ENCODE results near the gene KIF26B. TPM values are rescaled to one million over a fixed set of nuclear protein-coding genes. Genes with fewer than 3 reads are reported as not detected.

The KIF26B gene
- total and polyA plus RNA-seq, 2 of the 4 experiments (the other 2 are of a cell fraction) = 0.53 to 0.54 TPM

- CTCF ChIA-PET = interaction anchor here (0.5 kb wide), 1 partner anchor 1779 kb away, joined by 3 read pairs; no protein-coding TSS in a partner anchor
- no peak overlapping the region; the same call in 1 of the 2 replicates for H3K4me2 ChIP-seq (ENCODE audit: low read depth, low read length)
These were observed 25.2 kb upstream of the KIF26B start for GRCh38 chr1:245129319-245130240.

More at GRCh38 chr1:245129319-245130240, 25.2 kb upstream of the KIF26B start:
- in situ Hi-C loops (cut with MboI; ENCODE audit: low sequenced_read_pairs) (no loop called here), intact Hi-C loops (cut with micrococcal nuclease) (no loop called here), dilution Hi-C loops (cut with HindIII; ENCODE audit: low sequenced_read_pairs, unreplicated experiment) (no loop called here)
- Histone ChIP-seq H2AK5ac (ENCODE audit: low read depth, low read length) (no peak overlapping the region), H3K27ac (ENCODE audit: insufficient read depth, low read length) (no peak overlapping the region), H3K9me1 (ENCODE audit: insufficient read depth, low read length) (no peaks in the 10 kb centered on the region; the same call in 1 of the 2 replicates), H3K18ac (ENCODE audit: low read depth, low read length) (no peak overlapping the region), H3K9ac (ENCODE audit: low read depth, low read length) (no peak overlapping the region), H2AFZ (replicated peaks; ENCODE audit: low read length, poor library complexity) (peak overlapping the region; percentile 43), H2BK120ac (ENCODE audit: low read depth, low read length) (no peak overlapping the region), H3K14ac (replicated peaks; ENCODE audit: low read depth, low read length) (0 out of 2 replicates have a peak overlapping the region, but pooled peaks have one; percentile 51), H4K20me1 (ENCODE audit: insufficient read depth, low read length) (no peaks in the 10 kb centered on the region), H2BK20ac (ENCODE audit: low read depth, low read length) (no peak overlapping the region), H3K79me1 (ENCODE audit: low read depth in 1 of 2, low read length in 2 of 2) (no peaks in the 10 kb centered on the region), H3K36me3 (ENCODE audit: control insufficient read depth, insufficient read depth, low read length) (no peaks in the 10 kb centered on the region), H4K8ac (ENCODE audit: low read depth in 2 of 2, low read length in 2 of 2) (no peak overlapping the region), H2BK5ac (ENCODE audit: low read depth, low read length, poor library complexity, severe bottlenecking) (no peak overlapping the region), H3K27me3 (ENCODE audit: control insufficient read depth, insufficient read depth, low read length) (peaks cover 5% of the 10 kb centered on the region; the same call in 1 of the 2 replicates), H3K23ac (ENCODE audit: low read depth, low read length) (no peak overlapping the region; the same call in 1 of the 2 replicates), H4K5ac (ENCODE audit: low read depth, low read length) (no peak overlapping the region), H4K91ac (ENCODE audit: insufficient read depth, low read depth, low read length) (no peak overlapping the region), H3K56ac (ENCODE audit: extremely low read depth, insufficient read depth, low read length) (no peak overlapping the region), H3K4me3 (ENCODE audit: insufficient read depth, low read depth, low read length) (no peak overlapping the region), H2BK15ac (ENCODE audit: low read depth, low read length) (no peak overlapping the region), H2AK9ac (replicated peaks; ENCODE audit: low read depth, low read length, poor library complexity) (peak overlapping the region; percentile 13), H3K4ac (ENCODE audit: low read depth, low read length) (no peak overlapping the region), H3K4me1 (ENCODE audit: control insufficient read depth, insufficient read depth, low read length) (no peaks in the 10 kb centered on the region), H3K9me3 (ENCODE audit: control insufficient read depth, insufficient read depth, low read length) (no peaks in the 10 kb centered on the region)
- ATAC-seq (ENCODE audit: low read depth) (no peak; the same call in 1 of the 2 replicates), DNase-seq (peak; percentile 8)
- no peak for TF ChIP-seq MAFK (IDR thresholded peaks at IDR 0.05; ENCODE audit: low read depth, low read length)
- no peak for TF ChIP-seq BHLHE40 (IDR thresholded peaks at IDR 0.05; ENCODE audit: low read depth, low read length)
- no peak for TF ChIP-seq MXI1 (IDR thresholded peaks at IDR 0.05; ENCODE audit: borderline replicate concordance, low read depth, low read length)
- TF ChIP-seq CTCF (conservative IDR thresholded peaks at IDR 0.05; ENCODE audit: low read depth, low read length) = no peak
- no peak for TF ChIP-seq RAD21 (IDR thresholded peaks at IDR 0.05; ENCODE audit: low read length)
- no peak for TF ChIP-seq RFX5 (IDR thresholded peaks at IDR 0.05; ENCODE audit: low read depth, low read length)
- no peak for TF ChIP-seq CEBPB (IDR thresholded peaks at IDR 0.05; ENCODE audit: low read depth, low read length)
- WGBS, 2 experiments (ENCODE audit: extremely low coverage in 2 of 2, insufficient read length in 1 of 2) = 0% methylated on average over 1 of the region's 19 CpGs; no CpG with 5 or more reads in 1 of the 2 experiments
- POLR2A ChIA-PET (ENCODE audit: unreplicated experiment) = interaction anchor here (0.5 to 1.2 kb wide), 2 partner anchors 38 to 73 kb away, joined by 3 to 5 read pairs; no protein-coding TSS in a partner anchor
- BruUV-seq (replicated peaks) = no TSS peak

All from IMR-90 (cell line).